ENCODE results near the gene PPP5C.
"Not testable (repeated sequence)": the region's sequence is repeated elsewhere in the genome, so short reads cannot be mapped to it uniquely, and the experiment has no call there.

PPP5C gene, protein sequence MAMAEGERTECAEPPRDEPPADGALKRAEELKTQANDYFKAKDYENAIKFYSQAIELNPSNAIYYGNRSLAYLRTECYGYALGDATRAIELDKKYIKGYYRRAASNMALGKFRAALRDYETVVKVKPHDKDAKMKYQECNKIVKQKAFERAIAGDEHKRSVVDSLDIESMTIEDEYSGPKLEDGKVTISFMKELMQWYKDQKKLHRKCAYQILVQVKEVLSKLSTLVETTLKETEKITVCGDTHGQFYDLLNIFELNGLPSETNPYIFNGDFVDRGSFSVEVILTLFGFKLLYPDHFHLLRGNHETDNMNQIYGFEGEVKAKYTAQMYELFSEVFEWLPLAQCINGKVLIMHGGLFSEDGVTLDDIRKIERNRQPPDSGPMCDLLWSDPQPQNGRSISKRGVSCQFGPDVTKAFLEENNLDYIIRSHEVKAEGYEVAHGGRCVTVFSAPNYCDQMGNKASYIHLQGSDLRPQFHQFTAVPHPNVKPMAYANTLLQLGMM

DNA sequence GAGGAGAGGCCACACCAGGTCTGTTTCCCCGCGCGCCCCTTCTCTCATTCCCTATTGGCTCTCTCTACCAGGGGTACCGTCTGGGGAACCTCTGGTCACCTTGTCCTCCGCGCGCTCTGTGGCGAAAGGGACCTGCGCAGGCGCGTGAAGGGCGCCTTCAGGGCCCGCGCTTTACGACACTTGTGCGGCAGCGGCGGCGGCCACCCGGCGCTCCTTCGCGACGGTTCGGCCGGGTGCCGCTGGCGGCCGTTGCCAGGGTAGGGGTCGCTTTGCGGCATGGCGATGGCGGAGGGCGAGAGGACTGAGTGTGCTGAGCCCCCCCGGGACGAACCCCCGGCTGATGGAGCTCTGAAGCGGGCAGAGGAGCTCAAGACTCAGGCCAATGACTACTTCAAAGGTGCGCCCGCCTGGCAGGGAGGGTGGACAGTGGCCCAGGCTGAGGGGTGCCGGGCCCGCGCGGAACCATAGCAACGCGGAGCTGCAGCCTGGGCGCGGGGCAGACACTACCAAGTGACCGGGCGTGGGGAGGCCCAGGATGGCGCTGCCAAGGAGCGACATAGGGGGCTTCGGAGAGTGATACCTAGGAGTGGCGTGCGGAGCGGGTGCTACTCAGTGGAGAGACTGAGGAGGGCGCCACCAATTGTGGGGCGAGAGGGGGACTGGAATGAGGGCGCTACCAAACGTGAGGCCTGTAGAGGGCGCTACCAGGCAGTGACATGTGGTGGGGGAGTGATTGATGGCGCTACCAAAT, at the start of gene PPP5C:
Gene PPP5C (plus strand): TSS at position 267 of the 751 bp plus-strand sequence. CDS start 10 bp downstream, at position 277.
- peak within 1 kb of the TSS; percentile 93 for H3K27ac Mint-ChIP-seq
- peaks cover 57% of the 10 kb centered on the region for H3K4me1 Mint-ChIP-seq
- peaks cover 17% of the 10 kb centered on the region for H3K36me3 Mint-ChIP-seq
- peak; percentile 82 to 93 for DNase-seq (ENCODE audit: low spot score in 2 of 2)
- ATAC-seq = peak; percentile 81
- no peaks in the 10 kb centered on the region for H3K9me3 Mint-ChIP-seq
- peak within 1 kb of the TSS; percentile 92 for H3K4me3 Mint-ChIP-seq

DNA sequence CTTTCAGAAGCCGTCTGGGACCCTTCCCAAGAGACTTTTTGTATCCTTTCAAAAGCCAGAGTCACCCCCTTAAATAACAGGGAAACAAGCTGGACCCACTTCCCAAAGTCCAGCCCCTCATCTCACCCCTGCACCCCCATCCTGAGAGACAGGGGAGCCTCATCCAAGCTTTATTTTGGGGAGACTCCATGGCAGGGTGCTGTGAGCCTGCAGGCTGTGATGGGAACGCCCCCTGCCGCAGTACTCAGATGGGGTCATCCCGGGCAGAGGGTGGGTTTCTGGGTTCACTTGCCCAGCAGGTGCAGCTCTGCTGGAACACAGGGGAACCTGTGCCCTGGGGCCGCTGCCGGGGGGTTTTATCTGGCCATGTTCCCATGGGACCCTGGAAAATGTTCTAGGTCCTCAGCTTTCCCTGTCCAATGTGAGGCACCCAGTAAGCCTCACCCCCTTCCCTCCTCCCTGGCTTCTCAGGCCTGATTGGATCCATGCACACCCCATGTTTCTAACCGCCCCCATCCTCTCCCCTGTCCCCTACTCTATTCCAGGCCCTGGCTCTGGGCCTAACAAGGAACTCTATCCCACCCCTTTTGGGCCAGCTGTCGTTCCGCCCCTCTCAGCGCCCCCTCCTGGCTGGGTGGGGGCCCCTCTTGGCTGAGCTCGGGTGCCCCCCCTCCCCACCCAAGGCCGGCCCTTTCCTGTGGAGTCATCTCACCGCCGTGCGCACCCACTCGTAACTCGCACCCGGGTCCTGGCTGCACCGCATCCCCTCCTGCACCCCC, 49.0 kb upstream of the PPP5C start:
- H3K27ac Mint-ChIP-seq = no peak overlapping the region
- H3K9me3 Mint-ChIP-seq = no peaks in the 10 kb centered on the region
- no peak for DNase-seq (ENCODE audit: low spot score in 2 of 2)
- no peak overlapping the region for H3K4me3 Mint-ChIP-seq
- no peaks in the 10 kb centered on the region for H3K4me1 Mint-ChIP-seq
- no peak for ATAC-seq
- H3K36me3 Mint-ChIP-seq = no peaks in the 10 kb centered on the region

DNA sequence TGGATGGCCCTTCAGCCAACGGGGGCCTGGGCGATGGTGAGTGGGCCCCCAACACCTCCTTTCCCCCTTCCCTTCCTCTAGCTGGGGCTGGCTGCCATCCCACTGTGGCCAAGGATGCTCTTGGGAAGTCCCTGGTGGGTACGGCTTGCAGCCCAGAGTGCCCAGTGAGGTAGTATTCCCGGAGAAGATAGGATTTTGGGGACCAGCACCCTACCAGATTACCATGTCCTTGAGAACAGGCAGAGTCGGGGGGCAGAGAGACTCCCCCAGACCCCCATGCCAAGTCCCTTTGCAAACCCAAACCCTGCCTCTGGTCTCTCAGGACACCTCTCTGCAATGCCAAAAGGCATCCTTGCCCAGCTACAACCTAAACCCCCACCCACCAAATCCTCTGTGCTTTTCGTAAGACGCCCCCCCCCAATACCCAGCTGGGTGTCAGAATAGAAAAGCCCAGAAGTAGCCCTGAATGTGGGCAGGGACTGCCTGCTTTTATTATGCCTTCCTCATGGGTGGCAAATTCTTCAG, 48.3 kb upstream of the PPP5C start:
- H3K4me3 Mint-ChIP-seq = no peak overlapping the region
- H3K4me1 Mint-ChIP-seq = no peaks in the 10 kb centered on the region

DNA sequence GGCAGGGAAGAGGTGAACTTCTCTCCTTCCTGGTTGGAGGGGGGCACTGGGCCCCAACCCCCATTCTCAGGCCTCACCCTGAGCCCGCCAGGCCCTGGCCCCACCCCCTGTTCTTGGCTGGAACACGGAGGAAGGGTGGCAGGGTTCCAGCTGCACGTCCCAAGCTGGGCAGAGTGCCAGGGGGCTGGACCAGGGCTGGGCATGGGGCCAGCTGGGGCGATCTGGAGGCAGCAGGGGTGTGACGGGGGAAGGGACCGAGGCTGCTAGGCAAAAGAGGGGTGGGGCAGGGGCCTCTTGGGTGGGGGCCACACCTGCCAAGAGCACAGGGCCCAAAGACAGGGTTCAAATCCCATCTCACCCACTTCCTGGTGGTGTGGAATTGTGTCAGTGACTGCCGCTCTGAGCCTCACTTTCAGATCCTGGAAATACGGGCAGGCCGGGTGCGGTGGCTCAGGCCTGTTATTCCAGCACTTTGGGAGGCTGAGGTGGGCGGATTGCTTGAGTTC, 47.8 kb upstream of the PPP5C start:
- Mint-ChIP-seq H3K36me3 (no peaks in the 10 kb centered on the region), H3K4me3 (no peak overlapping the region), H3K27ac (no peak overlapping the region), H3K9me3 (no peaks in the 10 kb centered on the region), H3K4me1 (no peaks in the 10 kb centered on the region)
- no peak for ATAC-seq
- no peak for DNase-seq (ENCODE audit: low spot score in 2 of 2)

More for the DNA sequence above, 48.3 kb upstream of the PPP5C start:
- Mint-ChIP-seq H3K36me3 (no peaks in the 10 kb centered on the region), H3K27ac (no peak overlapping the region), H3K9me3 (no peaks in the 10 kb centered on the region)
- ATAC-seq = no peak
- no peak for DNase-seq (ENCODE audit: low spot score in 2 of 2)

DNA sequence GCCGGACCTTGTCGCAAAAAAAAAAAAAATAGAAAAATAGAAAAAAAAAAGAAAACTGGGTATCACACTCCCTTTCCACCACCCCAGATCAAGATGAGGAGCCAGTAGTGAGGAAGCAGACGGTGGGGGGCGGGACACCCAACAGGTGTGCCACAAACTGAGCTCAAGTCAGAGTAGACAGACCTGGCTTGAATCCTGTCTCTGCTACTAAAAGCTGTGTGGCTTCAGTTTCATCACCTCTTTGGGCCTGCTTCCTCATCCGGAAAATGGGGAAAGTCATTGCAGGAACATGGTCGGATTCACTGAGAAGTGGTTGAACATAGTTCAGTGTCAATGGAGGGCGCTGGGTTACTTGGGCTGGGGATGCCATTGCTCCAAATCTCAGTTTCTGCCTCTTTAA, 47.2 kb upstream of the PPP5C start:
- H3K27ac Mint-ChIP-seq = no peak overlapping the region
- ATAC-seq = no peak
- H3K9me3 Mint-ChIP-seq = no peaks in the 10 kb centered on the region
- DNase-seq (ENCODE audit: low spot score in 2 of 2) = no peak
- no peaks in the 10 kb centered on the region for H3K4me1 Mint-ChIP-seq
- H3K4me3 Mint-ChIP-seq = no peak overlapping the region
- H3K36me3 Mint-ChIP-seq = peaks cover under 1% of the 10 kb centered on the region

DNA sequence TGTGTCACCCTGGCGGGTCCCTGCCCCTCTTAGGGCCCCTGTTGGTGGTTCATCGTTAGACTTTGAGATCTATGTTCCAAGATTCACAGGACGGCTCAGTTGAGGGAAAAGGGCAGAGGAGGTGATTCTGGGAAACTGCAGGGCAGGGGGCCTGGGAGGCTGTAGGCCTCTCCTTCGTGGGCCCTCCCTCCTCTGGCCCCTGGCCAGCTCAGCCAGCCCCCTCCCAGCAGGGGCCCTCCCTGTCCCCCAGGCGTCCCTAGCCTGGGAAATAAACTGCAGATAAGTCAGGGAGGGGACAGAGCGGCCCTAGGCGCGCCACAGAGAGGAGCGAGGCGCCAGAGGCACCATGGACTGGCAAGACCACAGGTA, 43.6 kb upstream of the PPP5C start:
- no peak for ATAC-seq
- peaks cover 4% of the 10 kb centered on the region for H3K36me3 Mint-ChIP-seq

DNA sequence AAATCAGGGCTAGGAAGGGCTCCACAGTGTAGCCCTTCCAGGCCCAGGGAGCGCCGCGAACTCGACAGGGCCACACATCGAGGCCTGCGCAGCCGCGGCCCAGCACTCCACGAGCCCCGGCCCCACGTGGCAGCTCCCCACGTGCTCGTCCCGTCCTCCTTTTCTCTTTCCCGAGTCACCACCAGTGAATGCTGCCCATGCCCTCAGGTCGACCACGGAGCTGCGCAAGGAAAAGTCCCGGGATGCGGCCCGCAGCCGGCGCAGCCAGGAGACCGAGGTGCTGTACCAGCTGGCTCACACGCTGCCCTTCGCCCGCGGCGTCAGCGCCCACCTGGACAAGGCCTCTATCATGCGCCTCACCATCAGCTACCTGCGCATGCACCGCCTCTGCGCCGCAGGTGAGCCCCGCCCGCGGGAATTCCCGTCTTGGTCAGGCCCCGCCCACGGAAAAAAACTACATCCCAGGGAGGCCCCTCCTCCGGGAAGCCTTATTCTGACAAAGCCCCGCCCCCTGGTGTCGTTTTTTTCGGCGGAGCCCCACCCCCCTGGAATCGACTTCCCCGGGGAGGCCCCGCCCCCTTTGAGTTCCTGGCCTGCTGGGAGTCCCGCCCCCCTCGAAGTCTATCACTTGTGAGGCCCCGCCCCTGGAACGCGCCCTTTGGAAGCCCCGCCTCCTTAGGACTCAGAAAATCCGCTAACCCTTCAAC, 43.0 kb upstream of the PPP5C start:
- no peak overlapping the region for H3K27ac Mint-ChIP-seq
- H3K4me3 Mint-ChIP-seq = peak overlapping the region; percentile 24
- H3K36me3 Mint-ChIP-seq = peaks cover 4% of the 10 kb centered on the region
- H3K4me1 Mint-ChIP-seq = no peaks in the 10 kb centered on the region
- DNase-seq (ENCODE audit: low spot score in 2 of 2) (no peak), ATAC-seq (no peak)
- H3K9me3 Mint-ChIP-seq = peaks cover 5% of the 10 kb centered on the region

More for the DNA sequence above, 43.6 kb upstream of the PPP5C start:
- peaks cover 5% of the 10 kb centered on the region for H3K9me3 Mint-ChIP-seq
- H3K4me1 Mint-ChIP-seq = no peaks in the 10 kb centered on the region
- DNase-seq (ENCODE audit: low spot score in 2 of 2) = no peak
- peak overlapping the region; percentile 24 for H3K4me3 Mint-ChIP-seq
- no peak overlapping the region for H3K27ac Mint-ChIP-seq

DNA sequence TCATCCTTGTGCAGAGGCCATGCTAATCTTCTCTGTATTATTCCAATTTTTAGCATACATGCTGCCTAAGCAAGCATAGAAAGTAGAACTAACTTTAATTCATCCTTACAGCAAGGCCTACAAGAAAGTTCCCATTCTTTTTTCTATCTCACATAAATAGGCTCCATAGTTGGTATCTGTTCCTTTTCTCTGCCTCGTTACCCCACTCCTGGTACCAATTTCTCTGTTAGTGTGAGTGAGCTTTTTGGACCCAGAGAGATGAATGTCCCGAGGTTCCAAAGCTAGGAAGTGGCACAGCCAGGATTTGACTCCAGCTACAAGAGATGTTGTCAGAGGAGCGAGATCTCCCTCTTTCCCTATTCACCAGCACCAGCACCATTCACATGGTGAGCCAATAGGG, 40.4 kb upstream of the PPP5C start:
- peaks cover 4% of the 10 kb centered on the region for H3K36me3 Mint-ChIP-seq
- DNase-seq (ENCODE audit: low spot score in 2 of 2) = no peak
- no peak for ATAC-seq
- H3K4me3 Mint-ChIP-seq = no peak overlapping the region
- H3K4me1 Mint-ChIP-seq = no peaks in the 10 kb centered on the region
- no peak overlapping the region for H3K27ac Mint-ChIP-seq
- H3K9me3 Mint-ChIP-seq = peaks cover 5% of the 10 kb centered on the region

DNA sequence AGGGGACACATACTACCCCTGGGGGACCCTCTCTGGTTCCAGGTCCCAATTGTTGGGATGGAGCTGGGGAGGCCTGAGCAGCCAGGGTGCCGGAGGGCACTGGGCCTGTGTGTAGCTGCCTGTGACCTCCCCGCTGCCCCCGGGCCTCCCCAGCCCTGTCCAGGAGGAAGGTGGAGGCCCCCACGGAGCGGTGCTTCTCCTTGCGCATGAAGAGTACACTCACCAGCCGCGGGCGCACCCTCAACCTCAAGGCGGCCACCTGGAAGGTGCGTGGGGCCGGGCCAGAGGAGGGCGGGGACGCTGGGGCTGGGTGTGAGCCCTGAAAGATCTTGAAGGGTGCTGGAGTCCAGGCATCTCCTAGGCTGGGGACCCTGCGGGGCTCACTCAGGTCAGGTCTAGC, 38.4 kb upstream of the PPP5C start:
- Mint-ChIP-seq H3K36me3 (peaks cover 4% of the 10 kb centered on the region), H3K4me1 (no peaks in the 10 kb centered on the region), H3K4me3 (no peak overlapping the region), H3K9me3 (peaks cover 5% of the 10 kb centered on the region), H3K27ac (no peak overlapping the region)
- no peak for ATAC-seq
- no peak for DNase-seq (ENCODE audit: low spot score in 2 of 2)

DNA sequence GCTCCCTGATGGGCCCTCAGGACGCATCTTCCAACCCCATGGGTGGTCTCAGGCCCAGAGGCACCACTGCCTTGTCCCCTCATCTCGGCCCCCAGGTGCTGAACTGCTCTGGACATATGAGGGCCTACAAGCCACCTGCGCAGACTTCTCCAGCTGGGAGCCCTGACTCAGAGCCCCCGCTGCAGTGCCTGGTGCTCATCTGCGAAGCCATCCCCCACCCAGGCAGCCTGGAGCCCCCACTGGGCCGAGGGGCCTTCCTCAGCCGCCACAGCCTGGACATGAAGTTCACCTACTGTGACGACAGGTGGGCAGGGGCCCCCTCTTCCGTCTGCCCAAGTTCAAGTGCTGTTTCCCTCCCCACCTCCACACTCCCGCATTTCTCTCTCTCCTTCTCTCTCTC, 37.8 kb upstream of the PPP5C start:
- Mint-ChIP-seq H3K9me3 (peaks cover 5% of the 10 kb centered on the region), H3K4me1 (no peaks in the 10 kb centered on the region), H3K27ac (no peak overlapping the region), H3K4me3 (no peak overlapping the region), H3K36me3 (peaks cover 4% of the 10 kb centered on the region)
- no peak for DNase-seq (ENCODE audit: low spot score in 2 of 2)
- ATAC-seq = no peak

DNA sequence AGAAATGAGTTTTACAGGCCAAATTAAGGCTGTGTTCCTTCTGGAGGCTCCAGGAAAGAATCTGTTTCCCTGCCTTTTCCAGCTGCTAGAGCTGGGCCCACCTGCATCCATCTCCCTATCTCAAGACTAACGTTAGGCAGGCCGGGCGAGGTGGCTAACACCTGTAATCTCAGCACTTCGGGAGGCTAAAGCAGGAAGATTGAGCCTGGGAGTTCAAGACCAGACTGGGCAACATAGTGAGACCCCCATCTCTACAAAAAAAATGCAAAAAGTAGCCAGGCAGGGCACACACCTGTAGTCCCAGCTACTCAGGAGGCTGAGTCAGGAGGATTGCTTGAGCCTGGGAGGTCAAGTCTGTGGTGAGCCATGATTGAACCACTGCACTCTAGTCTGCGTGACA, 35.4 kb upstream of the PPP5C start:
- Mint-ChIP-seq H3K4me1 (no peaks in the 10 kb centered on the region), H3K9me3 (no peaks in the 10 kb centered on the region)

DNA sequence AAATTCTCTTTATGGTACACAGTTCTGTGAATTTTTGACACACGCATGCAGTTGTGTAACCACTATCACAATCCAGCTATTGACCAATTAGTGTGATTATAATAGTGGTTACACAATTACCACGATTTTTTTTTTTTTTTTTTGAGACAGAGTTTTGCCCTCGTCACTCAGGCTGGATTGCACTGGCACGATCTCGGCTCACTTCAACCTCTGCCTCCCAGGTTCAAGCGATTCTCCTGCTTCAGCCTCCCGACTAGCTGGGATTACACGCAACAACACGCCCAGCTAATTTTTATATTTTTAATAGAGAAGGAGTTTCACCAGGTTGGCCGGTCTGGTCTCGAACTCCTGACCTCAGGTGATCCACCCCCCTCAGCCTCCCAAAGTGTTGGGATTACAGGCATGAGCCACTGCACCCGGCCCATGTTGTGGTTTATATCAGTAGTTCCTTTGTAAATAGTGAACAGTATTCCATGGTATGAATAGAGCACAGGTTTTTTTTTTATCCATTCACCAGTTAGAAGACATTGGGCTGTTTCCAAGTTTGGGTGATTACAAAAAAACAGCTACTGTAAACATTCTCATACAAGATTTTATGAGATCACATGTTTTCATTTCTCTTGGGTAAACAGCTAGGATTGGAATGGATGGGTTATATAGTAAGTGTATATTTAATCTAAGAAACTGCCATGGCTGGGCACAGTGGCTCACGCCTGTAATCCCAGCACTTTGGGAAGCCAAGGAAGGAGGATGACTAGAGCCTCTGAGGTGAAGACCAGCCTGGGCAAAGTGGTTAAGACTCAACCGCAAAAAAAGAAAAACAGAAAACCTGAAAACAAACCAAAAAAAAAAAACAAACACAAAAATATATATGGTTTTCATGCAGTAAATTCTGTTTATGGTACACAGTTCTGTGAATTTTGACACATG, 33.1 kb upstream of the PPP5C start:
- H3K4me3 Mint-ChIP-seq, H3K27ac Mint-ChIP-seq, ATAC-seq: not testable (repeated sequence)

More for the DNA sequence above, 35.4 kb upstream of the PPP5C start:
- Mint-ChIP-seq H3K36me3 (no peaks in the 10 kb centered on the region), H3K4me3 (no peak overlapping the region), H3K27ac (no peak overlapping the region)
- ATAC-seq (no peak), DNase-seq (ENCODE audit: low spot score in 2 of 2) (no peak)

DNA sequence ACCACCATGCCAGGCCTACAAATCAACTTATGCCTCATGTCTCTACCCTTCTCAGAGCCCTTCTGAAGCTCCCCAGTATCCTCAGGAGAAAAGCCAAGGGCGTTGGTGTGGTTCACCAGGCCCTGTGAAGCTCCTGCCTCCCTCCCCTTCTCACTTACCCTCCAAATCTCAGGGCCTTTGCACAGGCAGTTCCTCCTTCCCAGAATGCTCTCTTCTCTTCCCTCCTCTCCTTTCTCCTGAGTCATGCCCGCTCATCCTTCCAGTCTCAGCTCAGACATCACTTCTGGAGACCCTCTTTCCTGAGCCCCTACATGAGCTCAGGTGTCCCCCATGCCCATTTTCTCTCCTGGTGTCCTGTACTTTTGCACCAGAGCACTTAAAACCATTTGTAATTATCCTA, 29.5 kb upstream of the PPP5C start:
- ATAC-seq (no peak), DNase-seq (ENCODE audit: low spot score in 2 of 2) (no peak)
- no peaks in the 10 kb centered on the region for H3K4me1 Mint-ChIP-seq
- no peaks in the 10 kb centered on the region for H3K36me3 Mint-ChIP-seq
- no peak overlapping the region for H3K4me3 Mint-ChIP-seq
- H3K27ac Mint-ChIP-seq = no peak overlapping the region
- H3K9me3 Mint-ChIP-seq = no peaks in the 10 kb centered on the region

More for the DNA sequence above, 33.1 kb upstream of the PPP5C start:
- not testable (repeated sequence) for H3K36me3 Mint-ChIP-seq; H3K4me1 Mint-ChIP-seq; DNase-seq (ENCODE audit: low spot score in 2 of 2); H3K9me3 Mint-ChIP-seq

Measured in stimulated activated effector memory CD8-positive, alpha-beta T cell treated with anti-CD3 and anti-CD28 coated beads, Interleukin-12 subunit alpha, Interleukin-12 subunit beta, amount 100 ng/mL, for 72 hours (primary cell).